Ramos (cell line): ENCODE data around the gene ATP9B.

Experiments
- in situ Hi-C: fragments of 300-500 bp; cut with MboI; formaldehyde crosslinking; loops from one replicate; pipeline ENCODE4 v1.14.3; 2022; ENCODE audit warnings: low sequenced_read_pairs; ENCODE audit not compliant: unreplicated experiment

ATP9B gene

GRCh38 chr18:79345981-79346380, 276.8 kb downstream of the ATP9B start:
- in situ Hi-C loops, result no loop called here

GRCh38 chr18:79348066-79348465, 278.9 kb downstream of the ATP9B start:
- in situ Hi-C loops, result no loop called here

GRCh38 chr18:79352432-79352831, 283.2 kb downstream of the ATP9B start:
- in situ Hi-C loops, result no loop called here

GRCh38 chr18:79353267-79353666, 284.1 kb downstream of the ATP9B start:
- in situ Hi-C loops, result no loop called here

GRCh38 chr18:79354350-79354749, 285.2 kb downstream of the ATP9B start:
- in situ Hi-C loops, result no loop called here

- in situ Hi-C loops, result no loop called here
Observed at GRCh38 chr18:79355433-79356335, 286.5 kb downstream of the ATP9B start.

- in situ Hi-C loops, result no loop called here
Observed at GRCh38 chr18:79356435-79356834, 287.2 kb downstream of the ATP9B start.

- in situ Hi-C loops, result no loop called here
Observed at GRCh38 chr18:79360933-79361332, 291.7 kb downstream of the ATP9B start.

- in situ Hi-C loops, result no loop called here
Observed at GRCh38 chr18:79361766-79362522, 292.8 kb downstream of the ATP9B start.

- in situ Hi-C loops, result no loop called here
Observed at GRCh38 chr18:79365701-79366100, 296.5 kb downstream of the ATP9B start.

- in situ Hi-C loops, result no loop called here
Observed at GRCh38 chr18:79366177-79367094, 297.2 kb downstream of the ATP9B start.

GRCh38 chr18:79367480-79367879, 298.3 kb downstream of the ATP9B start:
- in situ Hi-C loops, result no loop called here

- in situ Hi-C loops, result no loop called here
Observed at GRCh38 chr18:79367989-79368388, 298.8 kb downstream of the ATP9B start.

- in situ Hi-C loops, result no loop called here
Observed at GRCh38 chr18:79368681-79369080, 299.5 kb downstream of the ATP9B start.

- in situ Hi-C loops, result no loop called here
Observed at GRCh38 chr18:79371561-79372121, 302.4 kb downstream of the ATP9B start.

- in situ Hi-C loops, result no loop called here
Observed at GRCh38 chr18:79372461-79372860, 303.3 kb downstream of the ATP9B start.

GRCh38 chr18:79372991-79373390, 303.8 kb downstream of the ATP9B start:
- in situ Hi-C loops, result no loop called here

GRCh38 chr18:79373736-79374135, 304.5 kb downstream of the ATP9B start:
- in situ Hi-C loops, result no loop called here

- in situ Hi-C loops, result no loop called here
Observed at GRCh38 chr18:79374408-79375171, 305.4 kb downstream of the ATP9B start.
